DMS114 treated with DMSO at 0.1 percent for 48 hours (cell line): ENCODE results near the gene ADCYAP1R1.

Experiments used
- DNase-seq: peaks from one replicate; lab custom pipeline; 2025; ENCODE audit not compliant: unreplicated experiment; lab: John Stamatoyannopoulos, UW

ADCYAP1R1 gene

GRCh38 chr7:31067491-31067890 is 15.4 kb downstream of the ADCYAP1R1 start:
- no peak for DNase-seq

- DNase-seq, result no peak
Measured at GRCh38 chr7:31068006-31068675, 16.0 kb downstream of the ADCYAP1R1 start.

GRCh38 chr7:31069860-31070555 is 17.9 kb downstream of the ADCYAP1R1 start:
- no peak for DNase-seq

- no peak for DNase-seq
Measured at GRCh38 chr7:31070991-31071644, 19.0 kb downstream of the ADCYAP1R1 start.

GRCh38 chr7:31071645-31072029 is 19.5 kb downstream of the ADCYAP1R1 start:
- no peak for DNase-seq

- DNase-seq, result no peak
Measured at GRCh38 chr7:31073326-31074119, 21.4 kb downstream of the ADCYAP1R1 start.

- no peak for DNase-seq
Measured at GRCh38 chr7:31074120-31074383, 21.9 kb downstream of the ADCYAP1R1 start.

GRCh38 chr7:31074403-31075085 is 22.4 kb downstream of the ADCYAP1R1 start:
- no peak for DNase-seq

- DNase-seq, result no peak
Measured at GRCh38 chr7:31075086-31075405, 22.9 kb downstream of the ADCYAP1R1 start.

GRCh38 chr7:31076051-31076450 is 23.9 kb downstream of the ADCYAP1R1 start:
- no peak for DNase-seq

- no peak for DNase-seq
Measured at GRCh38 chr7:31076641-31077310, 24.7 kb downstream of the ADCYAP1R1 start.

GRCh38 chr7:31077484-31078362 is 25.6 kb downstream of the ADCYAP1R1 start:
- DNase-seq, result no peak

- no peak for DNase-seq
Measured at GRCh38 chr7:31078363-31078990, 26.4 kb downstream of the ADCYAP1R1 start.

GRCh38 chr7:31079126-31079823 is 27.2 kb downstream of the ADCYAP1R1 start:
- no peak for DNase-seq

- no peak for DNase-seq
Measured at GRCh38 chr7:31079824-31080511, 27.9 kb downstream of the ADCYAP1R1 start.

GRCh38 chr7:31080763-31081162 is 28.7 kb downstream of the ADCYAP1R1 start:
- no peak for DNase-seq

- no peak for DNase-seq
Measured at GRCh38 chr7:31082017-31082416, 29.9 kb downstream of the ADCYAP1R1 start.

GRCh38 chr7:31082447-31082846 is 30.3 kb downstream of the ADCYAP1R1 start:
- no peak for DNase-seq
